ENCODE measurements around the gene IL1A.
A peak's percentile ranks its signal among the peaks of the same experiment; 100 is the strongest.

IL1A gene

GRCh38 chr2:112819081-112819480 is 34.8 kb upstream of the IL1A start:
- ChIA-PET CTCF (interaction anchor here (0.6 kb wide), 1 partner anchor 10 kb away, joined by 3 read pairs; no protein-coding TSS in a partner anchor), POLR2A (ENCODE audit: low non-redundant PET) (interaction anchor here (0.7 kb wide), 1 partner anchor 35 kb away, joined by 7 read pairs; the partner anchor contains the start of gene IL1A)
- H3K27ac ChIP-seq: peak overlapping the region; percentile 30
- TF ChIP-seq CTCF (conservative IDR thresholded peaks at IDR 0.05; ENCODE audit: low read depth): no peak
- DNase-seq (ENCODE audit: low spot score): no peak

- TF ChIP-seq CTCF (conservative IDR thresholded peaks at IDR 0.05; ENCODE audit: low read depth): no peak
- no peak for DNase-seq (ENCODE audit: low spot score)
- CTCF ChIA-PET: no interaction called here
- H3K27ac ChIP-seq: peak overlapping the region; percentile 50; the same call in 1 of the 2 replicates
- POLR2A ChIA-PET (ENCODE audit: low non-redundant PET): interaction anchor here (0.6 kb wide), 1 partner anchor 23 kb away, joined by 3 read pairs; no protein-coding TSS in a partner anchor
Observed at GRCh38 chr2:112818094-112818902, 34.0 kb upstream of the IL1A start.

GRCh38 chr2:112817082-112817689 is 32.9 kb upstream of the IL1A start:
- H3K27ac ChIP-seq: peak overlapping the region; percentile 73
- POLR2A ChIA-PET (ENCODE audit: low non-redundant PET): interaction anchor here (0.6 kb wide), 1 partner anchor 22 kb away, joined by 3 read pairs; no protein-coding TSS in a partner anchor
- TF ChIP-seq CTCF (conservative IDR thresholded peaks at IDR 0.05; ENCODE audit: low read depth): no peak
- no peak for DNase-seq (ENCODE audit: low spot score)
- CTCF ChIA-PET: interaction anchor here (0.6 kb wide), 2 partner anchors 132 to 220 kb away, joined by 4 read pairs; no protein-coding TSS in a partner anchor

- TF ChIP-seq CTCF (conservative IDR thresholded peaks at IDR 0.05; ENCODE audit: low read depth): no peak
- ChIA-PET POLR2A (ENCODE audit: low non-redundant PET) (interaction anchor here (0.8 kb wide), 1 partner anchor 18 kb away, joined by 3 read pairs; no protein-coding TSS in a partner anchor), CTCF (no interaction called here)
- H3K27ac ChIP-seq: peak overlapping the region; percentile 73
- DNase-seq (ENCODE audit: low spot score): peak; percentile 95
Observed at GRCh38 chr2:112814278-112814677, 30.0 kb upstream of the IL1A start.

- peak overlapping the region; percentile 73 for H3K27ac ChIP-seq
- TF ChIP-seq CTCF (conservative IDR thresholded peaks at IDR 0.05; ENCODE audit: low read depth): no peak
- DNase-seq (ENCODE audit: low spot score): no peak
- POLR2A ChIA-PET (ENCODE audit: low non-redundant PET): no interaction called here
- CTCF ChIA-PET: no interaction called here
Observed at GRCh38 chr2:112813280-112813966, 29.1 kb upstream of the IL1A start.
